Large intestine (tissue), 12 donors: ENCODE data around the gene ZNF701. TPM values are rescaled to one million over a fixed set of nuclear protein-coding genes. Genes with fewer than 3 reads are reported as not detected.
A peak's percentile ranks its signal among the peaks of the same experiment; 100 is the strongest.
"Not testable (repeated sequence)": the region's sequence is repeated elsewhere in the genome, so short reads cannot be mapped to it uniquely, and the experiment has no call there.

ENCODE experiments used
- DNase-seq, 2 donors: peaks; one replicate each; pipeline versions ENCODE4 v3.0.0 to v3.0.0-alpha.2; 2013
- H3K27ac ChIP-seq: one replicate; pipeline ENCODE4 v1.5.1; 2013; ENCODE audit warnings: low read length
- H3K27me3 ChIP-seq: 2 replicates; pipeline ENCODE4 v1.6.1; 2013; ENCODE audit warnings: low read length; ENCODE audit not compliant: control insufficient read depth, insufficient read depth
- H3K36me3 ChIP-seq: 2 replicates; pipeline ENCODE4 v1.6.1; 2013; ENCODE audit warnings: low read length; ENCODE audit not compliant: control insufficient read depth, insufficient read depth
- H3K4me1 ChIP-seq: one replicate; pipeline ENCODE4 v1.6.1; 2013; ENCODE audit warnings: low read length; ENCODE audit not compliant: control insufficient read depth, insufficient read depth
- H3K4me3 ChIP-seq: one replicate; pipeline ENCODE4 v1.5.1; 2013; ENCODE audit warnings: low read length
- H3K9me3 ChIP-seq: one replicate; pipeline ENCODE4 v1.6.1; 2013; ENCODE audit warnings: mild to moderate bottlenecking, low read depth, low read length, moderate library complexity; ENCODE audit not compliant: control insufficient read depth
- WGBS: methylation state at CpG from one replicate; pipeline ENCODE4 v1.1.5; 2013; ENCODE audit warnings: low lambda C conversion rate; ENCODE audit not compliant: insufficient coverage; 5-methylcytosine and 5-hydroxymethylcytosine counted together
- long read RNA-seq, 11 donors: transcript quantifications; one replicate each; lab custom pipeline, GENCODE V29; 2026
- polyA plus RNA-seq: library from polyadenylated mRNA; unstranded; fragments of 120-200 nt; gene quantifications from one replicate; pipeline ENCODE4 v1.2.1, GENCODE V29; 2013

ZNF701 gene
- 16.7 TPM for polyA plus RNA-seq
- long read RNA-seq, donor 1, transcript ZNF701-202 (4 exons, 2,634 nt) = major isoform, 5 of 5 reads
- long read RNA-seq, donor 1, partial matches to known transcripts = 0 of 5 reads
- long read RNA-seq, donor 1, other reads (novel, unspliced or antisense) = 0 of 5 reads
- long read RNA-seq, donor 2, transcript ZNF701-202 (4 exons, 2,634 nt) = major isoform, 9 of 14 reads
- long read RNA-seq, donor 2, partial matches to known transcripts = 5 of 14 reads
- long read RNA-seq, donor 2, other reads (novel, unspliced or antisense) = 0 of 14 reads
- long read RNA-seq, donor 3, transcript ZNF701-202 (4 exons, 2,634 nt) = major isoform, 5 of 5 reads
- long read RNA-seq, donor 3, partial matches to known transcripts = 0 of 5 reads
- long read RNA-seq, donor 3, other reads (novel, unspliced or antisense) = 0 of 5 reads
- long read RNA-seq, donor 4, partial matches to known transcripts = 0 of 1 reads
- long read RNA-seq, donor 4, other reads (novel, unspliced or antisense) = 0 of 1 reads
- long read RNA-seq, donor 5 = 0 reads
- long read RNA-seq, donor 6, partial matches to known transcripts = 0 of 4 reads
- long read RNA-seq, donor 6, other reads (novel, unspliced or antisense) = 0 of 4 reads
- long read RNA-seq, donor 7 = 0 reads
- long read RNA-seq, donor 8, transcript ZNF701-202 (4 exons, 2,634 nt) = major isoform, 6 of 6 reads
- long read RNA-seq, donor 8, partial matches to known transcripts = 0 of 6 reads
- long read RNA-seq, donor 8, other reads (novel, unspliced or antisense) = 0 of 6 reads
- long read RNA-seq, donor 9, transcript ZNF701-202 (4 exons, 2,634 nt) = major isoform, 9 of 9 reads
- long read RNA-seq, donor 9, partial matches to known transcripts = 0 of 9 reads
- long read RNA-seq, donor 9, other reads (novel, unspliced or antisense) = 0 of 9 reads
- long read RNA-seq, donor 10, partial matches to known transcripts = 0 of 1 reads
- long read RNA-seq, donor 10, other reads (novel, unspliced or antisense) = 0 of 1 reads
- long read RNA-seq, donor 11 = 0 reads

GRCh38 chr19:52570000-52570861 is at the start of gene ZNF701:
TSS of gene ZNF701 (plus strand) at chr19:52570287. CDS start at chr19:52574148, 3,861 bp downstream.
- H3K36me3 ChIP-seq = peaks cover 22% of the 10 kb centered on the region
- WGBS = 0% methylated on average over 5 of the region's 57 CpGs
- peaks cover 2% of the 10 kb centered on the region for H3K4me1 ChIP-seq
- peak within 1 kb of the TSS; percentile 71 for H3K4me3 ChIP-seq
- peak within 1 kb of the TSS; percentile 89 for H3K27ac ChIP-seq
- no peaks in the 10 kb centered on the region for H3K27me3 ChIP-seq
- peak; percentile 94 to 96 for DNase-seq
- H3K9me3 ChIP-seq = peaks cover 29% of the 10 kb centered on the region

GRCh38 chr19:52522551-52522950 is 47.5 kb upstream of the ZNF701 start:
- WGBS = 100% methylated on average over 1 of the region's 14 CpGs

GRCh38 chr19:52524086-52524485 is 46.0 kb upstream of the ZNF701 start:
- H3K4me3 ChIP-seq = no peak overlapping the region
- no peak overlapping the region for H3K27ac ChIP-seq
- no peak for DNase-seq
- peaks cover 25% of the 10 kb centered on the region for H3K9me3 ChIP-seq
- WGBS = 100% methylated on average over 3 of the region's 20 CpGs
- H3K27me3 ChIP-seq = no peaks in the 10 kb centered on the region
- no peaks in the 10 kb centered on the region for H3K36me3 ChIP-seq
- H3K4me1 ChIP-seq = peaks cover 14% of the 10 kb centered on the region

More at GRCh38 chr19:52522551-52522950, 47.5 kb upstream of the ZNF701 start:
- Histone ChIP-seq H3K27me3 (no peaks in the 10 kb centered on the region), H3K4me1 (peaks cover 4% of the 10 kb centered on the region), H3K9me3 (peaks cover 25% of the 10 kb centered on the region), H3K27ac (no peak overlapping the region), H3K4me3 (no peak overlapping the region), H3K36me3 (no peaks in the 10 kb centered on the region)
- DNase-seq = no peak

GRCh38 chr19:52527134-52527955 is 42.7 kb upstream of the ZNF701 start, which contains the start of gene ZNF808:
TSS of gene ZNF808 (plus strand) at chr19:52527668. CDS start at chr19:52543285, 15,617 bp downstream.
- DNase-seq = peak; percentile 88 to 95
- no CpG with 5 or more reads among the region's 54 CpGs for WGBS
- H3K9me3 ChIP-seq = peaks cover 25% of the 10 kb centered on the region
- peak within 1 kb of the TSS; percentile 99 for H3K27ac ChIP-seq
- no peaks in the 10 kb centered on the region for H3K27me3 ChIP-seq
- no peaks in the 10 kb centered on the region for H3K36me3 ChIP-seq
- peak within 1 kb of the TSS; percentile 75 for H3K4me3 ChIP-seq
- H3K4me1 ChIP-seq = peaks cover 15% of the 10 kb centered on the region

GRCh38 chr19:52527956-52528351 is 42.1 kb upstream of the ZNF701 start:
- 0% methylated on average over 5 of the region's 25 CpGs for WGBS
- DNase-seq = peak in 1 of 2 donors; percentile 9
- Histone ChIP-seq H3K27me3 (no peaks in the 10 kb centered on the region), H3K4me3 (peak overlapping the region; percentile 75), H3K27ac (peak overlapping the region; percentile 92), H3K36me3 (no peaks in the 10 kb centered on the region), H3K4me1 (peaks cover 15% of the 10 kb centered on the region), H3K9me3 (peaks cover 20% of the 10 kb centered on the region)

- peaks cover 4% of the 10 kb centered on the region for H3K36me3 ChIP-seq
- peaks cover 11% of the 10 kb centered on the region for H3K4me1 ChIP-seq
- no peak for DNase-seq
- no peak overlapping the region for H3K27ac ChIP-seq
- no CpG with 5 or more reads among the region's 2 CpGs for WGBS
- no peak overlapping the region for H3K4me3 ChIP-seq
- no peaks in the 10 kb centered on the region for H3K9me3 ChIP-seq
- H3K27me3 ChIP-seq = no peaks in the 10 kb centered on the region
Observed at GRCh38 chr19:52532480-52532879, 37.6 kb upstream of the ZNF701 start.

- Histone ChIP-seq H3K27me3 (no peaks in the 10 kb centered on the region), H3K9me3 (no peaks in the 10 kb centered on the region), H3K27ac (no peak overlapping the region), H3K4me3 (no peak overlapping the region), H3K4me1 (peaks cover 3% of the 10 kb centered on the region), H3K36me3 (peaks cover 4% of the 10 kb centered on the region)
- no peak for DNase-seq
- WGBS = no CpG with 5 or more reads among the region's 5 CpGs
Observed at GRCh38 chr19:52533901-52534300, 36.2 kb upstream of the ZNF701 start.

GRCh38 chr19:52535385-52535770 is 34.7 kb upstream of the ZNF701 start:
- Histone ChIP-seq H3K27ac (peak overlapping the region; percentile 60), H3K4me3 (peak overlapping the region; percentile 58)
- DNase-seq, H3K27me3 ChIP-seq, H3K4me1 ChIP-seq, H3K36me3 ChIP-seq, H3K9me3 ChIP-seq: not testable (repeated sequence)
- WGBS = no CpG with 5 or more reads among the region's 15 CpGs

GRCh38 chr19:52535771-52536447 is 34.2 kb upstream of the ZNF701 start:
- peaks cover 8% of the 10 kb centered on the region for H3K36me3 ChIP-seq
- H3K4me3 ChIP-seq = peak overlapping the region; percentile 58
- WGBS = no CpG with 5 or more reads among the region's 50 CpGs
- peak; percentile 84 to 93 for DNase-seq
- H3K4me1 ChIP-seq = no peaks in the 10 kb centered on the region
- H3K9me3 ChIP-seq = peaks cover 9% of the 10 kb centered on the region
- no peaks in the 10 kb centered on the region for H3K27me3 ChIP-seq
- peak overlapping the region; percentile 82 for H3K27ac ChIP-seq
